ENCODE data around the gene ZNF512.

Gene ZNF512

GRCh38 chr2:27652790-27653189 is 69.9 kb downstream of the ZNF512 start:
- Histone ChIP-seq H3K79me2 (ENCODE audit: insufficient read depth, low read length) (no peaks in the 10 kb centered on the region), H3K36me3 (ENCODE audit: insufficient read depth, low read length) (peaks cover 82% of the 10 kb centered on the region; the same call in 1 of the 2 replicates), H3F3A (ENCODE audit: low read depth) (0 out of 2 replicates have a peak, but pooled peaks cover 4% of the 10 kb centered on the region), H3K4me3 (ENCODE audit: low read length, poor library complexity, severe bottlenecking) (no peak overlapping the region), H3K9me3 (ENCODE audit: insufficient read depth, low read depth, low read length) (no peaks in the 10 kb centered on the region), H3K4me1 (ENCODE audit: insufficient read depth, low read length, poor library complexity, severe bottlenecking) (no peaks in the 10 kb centered on the region), H3K4me2 (ENCODE audit: low read depth, low read length, poor library complexity, severe bottlenecking) (no peak overlapping the region), H3K27me3 (ENCODE audit: insufficient read depth, low read length, poor library complexity, severe bottlenecking) (no peaks in the 10 kb centered on the region), H4K20me1 (ENCODE audit: insufficient read depth, low read length, poor library complexity, severe bottlenecking) (no peaks in the 10 kb centered on the region), H2AFZ (ENCODE audit: low read length) (no peak overlapping the region), H3K9ac (ENCODE audit: low read depth, low read length, poor library complexity, severe bottlenecking) (no peak overlapping the region), H3K9me2 (replicated peaks; ENCODE audit: low read depth, low read length) (no peaks in the 10 kb centered on the region)
- no peak for TF ChIP-seq CTCF (conservative IDR thresholded peaks at IDR 0.05; ENCODE audit: low read length)
- TF ChIP-seq EZH2phosphoT487 (IDR thresholded peaks at IDR 0.05; ENCODE audit: borderline replicate concordance) = no peak

- Histone ChIP-seq H3K4me3 (ENCODE audit: low read length, poor library complexity, severe bottlenecking) (no peak overlapping the region), H4K20me1 (ENCODE audit: insufficient read depth, low read length, poor library complexity, severe bottlenecking) (no peaks in the 10 kb centered on the region), H3K9ac (ENCODE audit: low read depth, low read length, poor library complexity, severe bottlenecking) (no peak overlapping the region), H3F3A (ENCODE audit: low read depth) (0 out of 2 replicates have a peak, but pooled peaks cover 4% of the 10 kb centered on the region), H3K4me1 (ENCODE audit: insufficient read depth, low read length, poor library complexity, severe bottlenecking) (no peaks in the 10 kb centered on the region), H3K9me3 (ENCODE audit: insufficient read depth, low read depth, low read length) (no peaks in the 10 kb centered on the region), H3K36me3 (ENCODE audit: insufficient read depth, low read length) (peaks cover 78% of the 10 kb centered on the region; the same call in 1 of the 2 replicates), H3K27me3 (ENCODE audit: insufficient read depth, low read length, poor library complexity, severe bottlenecking) (no peaks in the 10 kb centered on the region), H3K4me2 (ENCODE audit: low read depth, low read length, poor library complexity, severe bottlenecking) (no peak overlapping the region), H3K9me2 (replicated peaks; ENCODE audit: low read depth, low read length) (no peaks in the 10 kb centered on the region), H2AFZ (ENCODE audit: low read length) (no peak overlapping the region), H3K79me2 (ENCODE audit: insufficient read depth, low read length) (no peaks in the 10 kb centered on the region)
- TF ChIP-seq EZH2phosphoT487 (IDR thresholded peaks at IDR 0.05; ENCODE audit: borderline replicate concordance) (no peak), CTCF (conservative IDR thresholded peaks at IDR 0.05; ENCODE audit: low read length) (no peak)
These were observed 70.6 kb downstream of the ZNF512 start for GRCh38 chr2:27653397-27653796.

- no peaks in the 10 kb centered on the region for H3K27me3 ChIP-seq (ENCODE audit: insufficient read depth, low read length, poor library complexity, severe bottlenecking)
- H3K4me3 ChIP-seq (ENCODE audit: low read length, poor library complexity, severe bottlenecking) = no peak overlapping the region
- no peaks in the 10 kb centered on the region for H3K4me1 ChIP-seq (ENCODE audit: insufficient read depth, low read length, poor library complexity, severe bottlenecking)
- H3K9me3 ChIP-seq (ENCODE audit: insufficient read depth, low read depth, low read length) = no peaks in the 10 kb centered on the region
- H3K4me2 ChIP-seq (ENCODE audit: low read depth, low read length, poor library complexity, severe bottlenecking) = no peak overlapping the region
- no peaks in the 10 kb centered on the region; the same call in 1 of the 2 replicates for H3K79me2 ChIP-seq (ENCODE audit: insufficient read depth, low read length)
- H3K9me2 ChIP-seq (replicated peaks; ENCODE audit: low read depth, low read length) = no peaks in the 10 kb centered on the region
- no peak overlapping the region for H3K9ac ChIP-seq (ENCODE audit: low read depth, low read length, poor library complexity, severe bottlenecking)
- H2AFZ ChIP-seq (ENCODE audit: low read length) = no peak overlapping the region
- TF ChIP-seq EZH2phosphoT487 (IDR thresholded peaks at IDR 0.05; ENCODE audit: borderline replicate concordance) (no peak), CTCF (conservative IDR thresholded peaks at IDR 0.05; ENCODE audit: low read length) (no peak)
- no peaks in the 10 kb centered on the region for H4K20me1 ChIP-seq (ENCODE audit: insufficient read depth, low read length, poor library complexity, severe bottlenecking)
- H3F3A ChIP-seq (ENCODE audit: low read depth) = 0 out of 2 replicates have a peak, but pooled peaks cover 4% of the 10 kb centered on the region
- peaks cover 59% of the 10 kb centered on the region; the same call in 1 of the 2 replicates for H3K36me3 ChIP-seq (ENCODE audit: insufficient read depth, low read length)
These were observed 72.5 kb downstream of the ZNF512 start for GRCh38 chr2:27655155-27655951.
